Fibroblast of the conjunctiva (primary cell): ENCODE data around the gene DIPK1B.
"Not testable (repeated sequence)": the region's sequence is repeated elsewhere in the genome, so short reads cannot be mapped to it uniquely, and the experiment has no call there.

Experiments used
- DNase-seq: peaks from one replicate; pipeline ENCODE4 v3.0.0-alpha.2; 2010; ENCODE audit warnings: low read depth

Gene DIPK1B

GRCh38 chr9:136754059-136754572 lies 41.7 kb downstream of the DIPK1B start:
- DNase-seq = no peak

- DNase-seq = no peak
Observed at GRCh38 chr9:136754626-136755301, 42.4 kb downstream of the DIPK1B start.

DNA sequence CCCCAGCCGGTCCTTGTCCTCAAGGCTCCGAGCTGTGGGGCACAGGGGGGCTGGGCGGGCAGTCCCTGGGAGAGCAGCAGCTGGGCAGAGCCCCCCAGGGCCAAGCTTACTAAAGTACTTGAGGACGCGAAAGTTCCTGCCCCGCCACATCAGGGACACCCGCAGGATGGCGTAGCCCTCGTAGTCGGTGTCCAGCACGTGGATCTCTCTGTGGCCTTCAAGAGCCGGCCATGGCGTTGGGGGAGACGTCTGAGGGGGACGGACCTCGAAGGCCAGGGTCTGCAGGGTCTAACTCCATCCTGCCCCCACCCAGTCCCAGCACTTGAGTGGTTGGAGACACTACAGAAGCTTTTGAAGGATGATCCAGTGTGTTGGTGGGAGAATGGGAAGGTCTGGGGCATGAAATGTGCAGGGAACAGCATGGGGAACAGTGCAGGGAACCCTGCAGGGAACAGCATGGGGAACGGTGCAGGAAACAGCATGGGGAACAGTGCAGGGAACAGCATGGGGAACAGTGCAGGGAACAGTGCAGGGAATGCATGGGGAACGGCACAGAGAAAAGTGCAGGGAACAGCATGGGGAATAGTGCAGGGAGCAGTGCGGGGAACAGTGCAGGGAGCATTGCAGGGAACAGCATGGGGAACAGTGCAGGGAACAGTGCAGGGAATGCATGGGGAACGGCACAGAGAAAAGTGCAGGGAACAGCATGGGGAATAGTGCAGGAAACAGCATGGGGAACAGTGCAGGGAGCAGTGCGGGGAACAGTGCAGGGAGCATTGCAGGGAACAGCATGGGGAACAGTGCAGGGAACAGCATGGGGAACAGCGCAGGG lies 43.1 kb downstream of the DIPK1B start:
- DNase-seq = not testable (repeated sequence)

- no peak for DNase-seq
Observed at GRCh38 chr9:136756134-136756438, 43.7 kb downstream of the DIPK1B start.

DNA sequence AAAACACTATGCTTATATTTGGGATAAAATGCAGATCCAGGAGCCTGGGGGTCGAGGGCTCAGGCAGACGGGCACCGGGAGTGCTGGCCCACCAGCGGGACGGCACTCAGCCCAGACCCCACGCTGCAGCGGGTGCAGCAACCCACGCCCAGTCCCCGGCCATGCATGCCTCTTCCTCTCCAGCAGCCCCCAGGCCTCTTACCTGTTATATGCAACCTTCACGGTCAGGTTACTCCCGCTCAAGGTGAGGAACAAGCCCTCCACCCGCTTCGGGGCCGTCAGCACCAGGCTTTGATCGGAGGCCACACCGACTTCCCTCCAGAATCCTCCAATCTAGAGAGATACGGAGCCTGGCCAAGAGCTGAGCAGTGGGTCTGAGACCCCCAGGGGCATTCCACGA lies 44.5 kb downstream of the DIPK1B start:
- no peak for DNase-seq

DNA sequence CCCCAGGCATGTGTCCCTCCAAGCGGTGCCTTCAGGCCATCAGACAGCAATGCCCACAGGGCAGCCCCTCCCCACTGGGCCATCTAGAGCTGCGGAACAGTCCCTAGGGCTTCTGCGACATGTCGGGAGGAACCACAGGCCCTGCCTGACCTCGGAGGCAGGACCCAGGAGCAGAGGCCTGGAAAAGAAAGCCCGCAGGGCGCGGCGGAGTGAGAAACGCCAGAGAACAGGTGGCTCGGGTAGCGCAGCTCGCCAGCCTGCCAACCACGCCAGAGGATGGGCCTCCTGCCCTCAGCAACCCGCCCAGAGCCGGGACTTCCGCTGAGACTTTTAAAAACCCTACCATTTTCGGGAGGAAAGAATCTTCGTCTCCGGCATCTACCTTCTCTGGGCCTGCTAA lies 45.0 kb downstream of the DIPK1B start:
- no peak for DNase-seq

DNA sequence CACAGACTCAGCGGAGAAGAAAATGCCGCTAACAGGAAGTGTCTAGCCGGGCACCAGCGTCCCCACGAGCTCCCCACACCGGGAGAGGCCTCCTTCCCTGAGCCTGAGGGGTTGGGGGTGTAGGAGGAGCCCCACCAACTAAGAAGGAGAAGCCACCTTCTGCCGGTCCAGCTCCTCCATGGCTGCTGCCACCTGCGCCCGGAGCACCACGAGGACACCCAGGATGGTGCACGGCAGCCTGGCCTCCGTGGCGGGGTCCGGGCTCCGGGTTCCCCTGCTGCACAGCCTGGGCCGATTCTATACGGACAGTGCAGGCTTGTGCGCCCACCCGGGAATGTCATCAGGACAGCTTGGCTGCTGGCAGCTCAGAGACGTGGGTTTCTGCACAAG lies 45.4 kb downstream of the DIPK1B start:
- no peak for DNase-seq

DNA sequence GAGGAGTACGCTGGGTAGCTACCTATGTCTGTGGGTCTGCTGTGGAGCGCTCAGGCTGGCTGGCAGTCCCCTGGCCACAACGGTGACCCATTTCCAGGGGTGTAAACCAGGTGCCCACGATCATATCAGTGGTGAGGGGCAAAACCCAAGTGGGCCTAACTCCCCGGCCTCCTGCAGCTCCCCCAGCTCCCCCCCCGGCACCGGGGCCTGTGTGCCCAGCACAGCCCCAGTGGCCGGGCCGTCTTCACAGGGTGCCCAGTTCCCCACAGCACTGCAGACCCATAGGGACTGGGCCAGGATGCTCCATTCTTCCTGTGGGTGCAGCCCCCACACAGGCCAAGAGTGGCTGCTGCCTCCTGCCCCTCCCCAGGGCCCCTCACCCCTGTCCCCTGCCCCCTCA lies 46.6 kb downstream of the DIPK1B start:
- no peak for DNase-seq

GRCh38 chr9:136759436-136760325 lies 47.3 kb downstream of the DIPK1B start:
- DNase-seq = no peak

- no peak for DNase-seq
Observed at GRCh38 chr9:136760424-136760823, 48.1 kb downstream of the DIPK1B start.

- DNase-seq = peak; percentile 35
Observed at GRCh38 chr9:136760834-136761544, 48.6 kb downstream of the DIPK1B start.

- DNase-seq = no peak
Observed at GRCh38 chr9:136761545-136761981, 49.2 kb downstream of the DIPK1B start.

- DNase-seq = no peak
Observed at GRCh38 chr9:136762221-136762691, 49.9 kb downstream of the DIPK1B start.

- DNase-seq = no peak
Observed at GRCh38 chr9:136762915-136763648, 50.7 kb downstream of the DIPK1B start.

DNA sequence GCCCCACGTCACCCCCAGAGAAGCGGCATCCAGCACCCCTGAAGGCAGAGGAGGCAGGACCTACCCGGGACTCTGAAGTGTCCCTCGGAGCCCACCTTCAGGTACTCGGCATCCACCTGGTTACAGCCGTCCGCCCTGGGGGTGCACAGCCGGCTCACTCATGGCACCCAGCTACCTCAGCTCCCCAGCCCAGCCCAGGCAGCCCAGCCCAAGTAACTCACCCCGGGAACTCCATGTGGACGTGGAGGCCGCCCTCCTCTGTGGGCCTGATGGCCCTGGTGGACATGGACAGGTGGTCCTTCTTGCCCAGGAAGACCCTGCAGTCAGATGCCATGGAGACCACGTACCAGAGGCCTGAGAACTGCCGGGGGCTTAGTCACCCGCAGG lies 51.3 kb downstream of the DIPK1B start:
- no peak for DNase-seq

DNA sequence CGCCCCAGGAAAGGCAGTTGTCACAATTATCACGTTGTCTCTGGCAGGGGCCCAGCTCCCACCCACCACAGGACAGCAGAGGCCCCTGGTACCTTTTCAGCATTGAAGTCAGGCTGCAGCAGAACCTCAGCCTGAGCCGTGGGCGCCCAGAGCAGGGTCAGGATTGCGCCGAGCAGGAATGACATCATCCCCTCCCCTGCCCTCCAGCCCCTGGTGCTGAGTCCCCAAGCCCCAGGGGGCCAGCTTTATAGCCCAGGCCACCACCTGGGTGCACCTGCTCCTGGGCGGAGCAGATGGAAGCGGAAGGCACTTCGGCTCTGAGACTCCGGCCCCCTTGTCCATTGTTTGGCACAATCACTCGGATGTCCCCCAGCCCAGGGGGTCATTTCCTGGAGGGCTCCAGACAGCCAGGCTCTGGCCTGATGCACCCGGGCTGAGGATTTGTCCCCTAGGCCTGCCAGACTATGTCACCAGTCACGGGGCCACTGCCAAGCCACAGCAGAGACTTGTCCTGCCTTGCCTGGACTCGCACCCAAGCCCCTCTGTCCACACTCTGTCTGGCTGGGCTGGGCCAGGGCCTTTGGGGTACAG lies 52.0 kb downstream of the DIPK1B start, which contains the start of gene LCN15:
Gene LCN15, minus strand, starts transcription at position 218 of the 591 bp plus-strand sequence. Its CDS starts 30 bp downstream, at position 188.
- DNase-seq = no peak

DNA sequence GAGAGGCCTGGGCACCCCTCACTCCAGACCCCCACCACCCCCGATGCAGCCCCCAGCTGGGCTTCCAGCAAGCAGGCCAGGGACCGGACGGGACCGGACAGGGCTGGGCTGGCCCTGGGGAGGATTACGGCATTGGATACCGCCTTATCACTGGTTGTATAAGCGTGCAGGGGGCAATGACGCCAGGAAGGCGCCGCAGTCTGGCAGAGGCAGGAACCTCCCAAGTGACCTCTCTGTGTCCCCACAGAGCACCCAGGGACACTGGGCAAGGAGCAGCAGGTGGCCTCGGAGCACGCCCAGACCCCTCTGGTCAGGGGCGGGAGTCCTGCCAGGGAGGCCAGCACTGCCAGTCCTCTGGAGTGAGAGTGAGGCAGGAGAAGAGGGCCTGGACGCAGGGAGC lies 52.7 kb downstream of the DIPK1B start:
- no peak for DNase-seq

GRCh38 chr9:136765745-136766409 lies 53.5 kb downstream of the DIPK1B start:
- DNase-seq = not testable (repeated sequence)

GRCh38 chr9:136766410-136767120 lies 54.2 kb downstream of the DIPK1B start:
- DNase-seq = not testable (repeated sequence)
